GM13976 (cell line): ENCODE data around the gene PLB1.
"Not testable (repeated sequence)": the region's sequence is repeated elsewhere in the genome, so short reads cannot be mapped to it uniquely, and the experiment has no call there.

Experiments used
- DNase-seq: peaks from one replicate; pipeline ENCODE4 v3.0.0; 2012; ENCODE audit warnings: low spot score
- CTCF ChIP-seq: IDR thresholded peaks from 2 replicates; pipeline ENCODE4 v1.5.1; 2012; ENCODE audit warnings: borderline replicate concordance, mild to moderate bottlenecking; ENCODE audit not compliant: insufficient read depth; ENCODE audit errors: extremely low read depth, missing control alignments, control extremely low read depth
- in situ Hi-C: fragments of 300-500 bp; cut with MboI; formaldehyde crosslinking; loops from one replicate; pipeline ENCODE4 v1.12.0; 2022; ENCODE audit warnings: low sequenced_read_pairs, mixed read lengths, inconsistent platforms; ENCODE audit not compliant: unreplicated experiment

The PLB1 gene

GRCh38 chr2:28663359-28663758 lies 167.5 kb downstream of the PLB1 start:
- no peak for TF ChIP-seq CTCF
- in situ Hi-C loops: no loop called here
- DNase-seq: no peak

DNA sequence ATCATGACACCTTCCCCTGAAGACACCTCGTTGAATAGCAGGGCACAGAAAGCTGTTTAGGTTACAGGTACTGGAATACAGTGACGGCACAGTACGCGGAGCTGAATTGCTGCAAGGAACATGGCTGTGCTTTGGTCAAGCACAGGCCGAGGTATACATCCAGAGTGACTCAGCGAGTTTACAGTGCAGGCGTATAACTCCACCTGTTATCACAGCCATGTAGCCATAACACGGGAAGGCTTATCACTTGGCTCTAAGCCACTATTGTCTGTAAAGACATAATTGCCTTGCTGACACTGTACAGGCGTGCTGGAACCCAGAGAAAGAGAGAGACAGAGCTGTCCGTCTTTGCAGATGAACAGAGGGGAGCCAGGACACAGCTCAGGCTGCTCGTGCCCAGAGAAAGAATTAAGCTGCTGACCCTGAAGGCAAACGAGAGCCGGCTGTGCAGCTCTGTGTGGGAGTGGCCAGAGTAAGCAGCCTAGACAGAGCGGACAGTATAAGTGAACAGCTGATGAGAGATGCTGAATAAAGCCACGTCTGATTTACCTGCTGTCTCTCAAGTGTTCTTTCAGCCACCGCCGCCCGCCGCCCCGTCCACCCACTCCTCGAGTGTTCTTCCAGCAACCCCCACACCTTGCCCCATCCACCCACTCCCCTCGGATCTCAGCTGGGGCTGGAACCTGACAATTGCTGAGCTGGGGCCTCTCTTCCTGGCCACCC lies 168.4 kb downstream of the PLB1 start:
- no peak for TF ChIP-seq CTCF
- no peak for DNase-seq
- in situ Hi-C loops: no loop called here

- DNase-seq: no peak
- TF ChIP-seq CTCF: no peak
- in situ Hi-C loops: no loop called here
These were observed 169.3 kb downstream of the PLB1 start for GRCh38 chr2:28665041-28665704.

GRCh38 chr2:28665811-28666377 lies 170.0 kb downstream of the PLB1 start:
- in situ Hi-C loops, DNase-seq: not testable (repeated sequence)

GRCh38 chr2:28666496-28667184 lies 170.8 kb downstream of the PLB1 start:
- in situ Hi-C loops: no loop called here
- no peak for DNase-seq
- TF ChIP-seq CTCF: no peak

DNA sequence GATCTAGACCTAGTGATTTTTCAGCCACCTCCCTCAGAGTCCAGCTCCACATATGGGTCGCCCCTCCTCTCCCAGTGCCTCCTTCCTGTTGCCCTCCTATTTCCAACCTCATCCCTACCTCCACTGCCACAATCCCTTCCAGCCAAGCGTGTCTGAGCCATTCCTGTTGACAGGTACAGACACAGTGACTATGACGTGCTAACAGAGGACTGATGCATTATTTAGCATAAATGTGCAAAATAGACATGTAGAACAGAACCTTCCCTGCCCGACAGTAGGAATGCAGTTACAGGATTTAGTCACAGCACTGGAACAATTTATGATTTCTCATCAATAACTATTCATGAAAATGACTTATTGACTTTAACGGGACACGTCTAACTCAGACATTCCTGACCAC lies 171.4 kb downstream of the PLB1 start:
- TF ChIP-seq CTCF: no peak
- in situ Hi-C loops: no loop called here

DNA sequence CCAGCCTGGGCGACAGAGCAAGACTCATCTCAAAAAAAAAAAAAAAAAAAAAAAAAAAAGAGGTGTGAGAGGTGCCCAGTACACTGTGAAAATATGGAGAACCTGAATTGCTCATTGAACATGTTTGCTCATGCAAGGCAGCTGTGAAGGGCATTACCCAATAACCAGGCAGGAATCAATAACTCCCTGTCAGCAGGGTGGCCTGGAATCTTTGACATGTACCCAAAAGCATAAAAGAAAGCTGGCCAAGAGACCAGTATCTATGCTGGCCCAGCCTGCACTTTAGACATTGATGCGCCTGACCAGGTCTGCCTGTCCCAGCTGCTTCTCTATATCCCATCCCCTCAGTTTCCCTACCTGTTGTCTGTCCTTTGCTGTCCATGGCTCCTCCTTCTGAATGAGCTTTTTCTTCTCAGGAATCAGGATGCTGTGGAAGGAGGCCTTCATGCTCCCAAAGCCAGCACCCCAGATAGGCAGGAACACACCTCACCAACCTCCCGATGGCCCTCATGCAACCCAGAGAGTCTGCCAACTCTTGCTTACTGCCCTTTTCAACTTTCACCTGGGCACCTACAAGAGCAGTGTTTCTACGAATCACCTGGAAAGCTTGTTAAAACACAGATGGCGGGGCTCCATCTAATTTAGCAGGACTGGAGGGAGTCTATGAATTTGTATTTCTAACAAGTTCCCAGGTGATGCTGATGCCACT lies 172.4 kb downstream of the PLB1 start:
- DNase-seq: no peak
- TF ChIP-seq CTCF: no peak
- in situ Hi-C loops: no loop called here

More for the DNA sequence above, 171.4 kb downstream of the PLB1 start:
- no peak for DNase-seq
